H1 (cell line): ENCODE measurements around the gene DTWD2.

Experiments used
- CTCF ChIP-seq, 3 experiments: IDR thresholded peaks; 1 replicate in 2 of 3; 2 replicates in 1 of 3; pipeline versions ENCODE4 v1.5.1 to v1.6.1; 2011; ENCODE audit warnings: low read length in 3 of 3, mild to moderate bottlenecking in 3 of 3, inconsistent platforms in 2 of 3, low read depth in 1 of 3, moderate library complexity in 1 of 3; ENCODE audit not compliant: insufficient read depth in 1 of 3; ENCODE audit errors: control extremely low read depth in 1 of 3
- EGR1 ChIP-seq: IDR thresholded peaks from 2 replicates; pipeline ENCODE4 v1.6.1; 2011; ENCODE audit warnings: low read depth, low read length, borderline replicate concordance
- EP300 ChIP-seq, 2 experiments: IDR thresholded peaks; 1 replicate in 1 of 2; 2 replicates in 1 of 2; pipeline ENCODE4 v1.6.1; 2011 to 2012; ENCODE audit warnings: low read depth in 2 of 2, low read length in 2 of 2, mild to moderate bottlenecking in 2 of 2, borderline replicate concordance in 1 of 2, inconsistent platforms in 1 of 2, moderate library complexity in 1 of 2
- EZH2 ChIP-seq: fragments of 200-600 bp; sonication (generic); IDR thresholded peaks from 2 replicates; pipeline ENCODE4 v1.7.1; 2012; ENCODE audit warnings: low read depth, mild to moderate bottlenecking, moderate library complexity, low read length, inconsistent platforms; ENCODE audit not compliant: severe bottlenecking
- JUN ChIP-seq: IDR thresholded peaks from 2 replicates; pipeline ENCODE4 v1.6.1; 2011; ENCODE audit warnings: low read depth, mild to moderate bottlenecking, improper control_type of control experiment, low read length
- KDM5A ChIP-seq: fragments of 200-600 bp; IDR thresholded peaks from 2 replicates; pipeline ENCODE4 v1.7.1; 2012; ENCODE audit warnings: mild to moderate bottlenecking, low read length, inconsistent platforms, mixed read lengths
- MAFK ChIP-seq: IDR thresholded peaks from 2 replicates; pipeline ENCODE4 v1.6.1; 2012; ENCODE audit warnings: low read depth, mild to moderate bottlenecking, improper control_type of control experiment, low read length
- POLR2A ChIP-seq, 2 experiments: IDR thresholded peaks; 1 replicate in 1 of 2; 2 replicates in 1 of 2; pipeline ENCODE4 v1.6.1; 2011; ENCODE audit warnings: low read depth in 2 of 2, low read length in 2 of 2, mild to moderate bottlenecking in 2 of 2; ENCODE audit errors: control extremely low read depth in 1 of 2
- POLR2AphosphoS5 ChIP-seq: IDR thresholded peaks from 2 replicates; pipeline ENCODE4 v1.6.1; 2011; ENCODE audit warnings: low read depth, low read length
- SIRT6 ChIP-seq: IDR thresholded peaks from one replicate; pipeline ENCODE4 v1.7.1; 2012; ENCODE audit warnings: low read length, inconsistent platforms
- SP2 ChIP-seq: IDR thresholded peaks from 2 replicates; pipeline ENCODE4 v1.6.1; 2012; ENCODE audit warnings: mild to moderate bottlenecking, low read length, inconsistent platforms
- SUZ12 ChIP-seq: fragments of 200-600 bp; sonication (generic); IDR thresholded peaks from 2 replicates; pipeline ENCODE4 v1.6.1; 2012; ENCODE audit warnings: mild to moderate bottlenecking, inconsistent platforms, low read length, moderate library complexity, mixed read lengths
- TBP ChIP-seq: IDR thresholded peaks from 2 replicates; pipeline ENCODE4 v1.6.1; 2011; ENCODE audit warnings: low read depth, low read length, improper control_type of control experiment
- TCF12 ChIP-seq: IDR thresholded peaks from 2 replicates; pipeline ENCODE4 v1.6.1; 2011; ENCODE audit warnings: low read depth, mild to moderate bottlenecking, low read length

- TF ChIP-seq MAFK (no peak), EZH2 (no peak), KDM5A (no peak), POLR2A (IDR thresholded peaks at IDR 0.05; ENCODE audit: control extremely low read depth in 1 of 2, low read depth in 2 of 2, low read length in 2 of 2) (no peak), TCF12 (no peak), CTCF (IDR thresholded peaks at IDR 0.05; ENCODE audit: control extremely low read depth in 1 of 3, insufficient read depth in 1 of 3, low read depth in 1 of 3, low read length in 3 of 3) (no peak), JUN (no peak), POLR2AphosphoS5 (no peak), TBP (no peak), SUZ12 (no peak), SIRT6 (no peak), EGR1 (no peak), EP300 (IDR thresholded peaks at IDR 0.05; ENCODE audit: borderline replicate concordance in 1 of 2, low read depth in 2 of 2, low read length in 2 of 2) (no peak), SP2 (no peak)
Measured at GRCh38 chr5:119010206-119010605, 21.9 kb upstream of the DTWD2 start.
